Activated T-cell treated with anti-CD3 and anti-CD28 coated beads, Interleukin-2, amount 50 U/mL, for 72 hours (primary cell): ENCODE data around the gene CATSPER4. TPM values are rescaled to one million over a fixed set of nuclear protein-coding genes. Genes with fewer than 3 reads are reported as not detected.

Source experiments
- ATAC-seq, 2 donors: fragments of 150-1000 bp; cut with Tn5 transposase; replicated peaks in 1 of 2; 2 replicates each; pipeline ENCODE4 v1.10.0; 2021; ENCODE audit warnings: moderate library complexity in 2 of 2, mild to moderate bottlenecking in 1 of 2
- DNase-seq, 2 donors: peaks; one replicate each; pipeline ENCODE4 v3.0.0; 2021 to 2022; ENCODE audit warnings: mixed read lengths in 1 of 2
- H3K27ac Mint-ChIP-seq: one replicate; pipeline ENCODE4 v1.8.0; 2022; ENCODE audit warnings: mild to moderate bottlenecking, moderate library complexity, mixed read lengths
- H3K27me3 Mint-ChIP-seq: one replicate; pipeline ENCODE4 v1.8.0; 2022; ENCODE audit warnings: low read depth, mixed read lengths
- H3K36me3 Mint-ChIP-seq, 2 donors: one replicate each; pipeline ENCODE4 v1.8.0; 2022; ENCODE audit warnings: mixed read lengths in 2 of 2, mild to moderate bottlenecking in 1 of 2; ENCODE audit not compliant: insufficient read depth in 2 of 2
- H3K4me1 Mint-ChIP-seq: one replicate; pipeline ENCODE4 v1.8.0; 2022; ENCODE audit warnings: low read depth, mixed read lengths
- H3K4me3 Mint-ChIP-seq, 2 donors: one replicate each; pipeline ENCODE4 v1.8.0; 2022; ENCODE audit warnings: mild to moderate bottlenecking in 2 of 2, mixed read lengths in 2 of 2, moderate library complexity in 2 of 2
- H3K9me3 Mint-ChIP-seq, 2 donors: one replicate each; pipeline ENCODE4 v1.8.0; 2022; ENCODE audit warnings: mixed read lengths in 2 of 2
- total RNA-seq, 2 donors: library from RNA; stranded (reverse); gene quantifications; one replicate each; pipeline ENCODE4 v1.2.3, GENCODE V29; 2022

The CATSPER4 gene
- total RNA-seq, 2 donors from 2014 or later: 0.19 TPM; not detected in 1

DNA sequence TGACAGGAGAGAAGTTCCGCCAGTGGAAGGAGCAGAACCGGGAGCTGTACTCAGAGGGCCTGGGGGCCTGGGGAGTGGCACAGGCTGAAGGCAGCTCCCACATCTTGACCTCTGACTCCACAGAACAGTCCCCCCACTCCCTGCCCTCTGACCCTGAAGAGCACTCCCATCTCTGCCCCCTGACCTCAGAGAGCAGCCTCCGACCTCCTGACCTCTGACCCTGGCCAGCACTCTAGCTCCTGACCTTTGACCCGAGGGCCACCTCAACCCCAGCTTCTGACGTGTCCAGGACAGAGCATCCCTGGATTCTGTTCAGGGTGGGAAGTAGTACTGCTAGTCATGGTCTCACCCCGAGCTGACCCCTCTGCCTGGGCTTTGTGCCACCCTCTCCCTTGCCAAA lies 1.1 kb upstream of the CATSPER4 start:
- no peak overlapping the region for H3K4me3 Mint-ChIP-seq
- peaks cover 24% of the 10 kb centered on the region for H3K4me1 Mint-ChIP-seq
- H3K36me3 Mint-ChIP-seq: no peaks in the 10 kb centered on the region
- no peak overlapping the region for H3K27ac Mint-ChIP-seq
- H3K27me3 Mint-ChIP-seq: no peaks in the 10 kb centered on the region
- H3K9me3 Mint-ChIP-seq: no peaks in the 10 kb centered on the region
- no peak for ATAC-seq
- no peak for DNase-seq

DNA sequence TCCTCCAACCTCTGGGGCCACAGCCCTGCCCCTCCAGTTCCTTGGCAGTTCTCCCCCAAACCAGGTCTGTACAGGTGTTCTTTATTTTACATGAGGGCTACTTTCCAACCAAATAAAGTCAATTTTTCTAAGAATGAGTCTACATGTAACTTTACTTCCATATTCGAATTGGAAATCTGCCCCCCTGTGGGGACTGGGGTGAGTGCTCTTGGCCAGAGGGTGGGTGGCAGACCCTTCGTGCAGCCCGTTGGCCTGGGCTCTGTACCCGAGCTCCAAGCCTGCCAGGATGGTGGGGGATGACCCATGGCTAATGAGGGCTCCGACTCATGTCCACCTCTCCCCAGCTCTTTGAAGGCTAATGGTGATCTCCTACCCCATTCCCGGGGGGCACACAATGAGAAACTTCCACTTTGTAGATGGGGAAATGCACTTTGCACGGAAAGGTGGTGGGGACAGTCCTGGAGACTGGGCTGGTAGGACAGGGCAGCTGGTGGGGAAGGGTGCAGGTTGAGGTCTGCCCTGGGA lies 589 bp upstream of the CATSPER4 start:
- H3K4me3 Mint-ChIP-seq: no peak overlapping the region
- DNase-seq (no peak), ATAC-seq (no peak)
- H3K4me1 Mint-ChIP-seq: peaks cover 24% of the 10 kb centered on the region
- no peaks in the 10 kb centered on the region for H3K27me3 Mint-ChIP-seq
- no peak overlapping the region for H3K27ac Mint-ChIP-seq
- H3K36me3 Mint-ChIP-seq: no peaks in the 10 kb centered on the region
- H3K9me3 Mint-ChIP-seq: no peaks in the 10 kb centered on the region

DNA sequence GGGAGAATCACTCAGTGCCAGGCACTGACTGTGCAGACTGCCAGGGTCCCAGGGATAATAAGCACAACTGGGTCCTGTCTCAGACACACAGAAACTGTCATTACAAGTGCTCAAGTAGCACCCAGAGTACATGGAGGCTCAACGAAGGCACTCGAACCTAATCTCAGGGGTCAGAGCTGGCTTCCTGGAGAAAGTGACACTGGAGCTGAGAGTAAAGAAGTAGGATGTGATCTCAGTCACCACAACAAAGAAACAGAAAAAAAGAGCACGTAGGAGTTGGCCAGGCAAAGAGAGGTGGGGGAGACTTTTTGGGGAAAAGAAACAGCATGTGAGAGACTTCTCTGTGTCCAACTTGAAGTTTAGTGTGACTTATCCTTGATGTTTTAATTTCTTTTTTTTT lies 1.3 kb downstream of the CATSPER4 start:
- DNase-seq: peak in 1 of 2 donors; percentile 11
- Mint-ChIP-seq H3K9me3 (no peaks in the 10 kb centered on the region), H3K4me1 (peaks cover 24% of the 10 kb centered on the region), H3K36me3 (no peaks in the 10 kb centered on the region), H3K27ac (no peak overlapping the region), H3K27me3 (no peaks in the 10 kb centered on the region), H3K4me3 (peak overlapping the region in 1 of 2 donors; percentile 19)
- peak; percentile 53 to 58 for ATAC-seq

DNA sequence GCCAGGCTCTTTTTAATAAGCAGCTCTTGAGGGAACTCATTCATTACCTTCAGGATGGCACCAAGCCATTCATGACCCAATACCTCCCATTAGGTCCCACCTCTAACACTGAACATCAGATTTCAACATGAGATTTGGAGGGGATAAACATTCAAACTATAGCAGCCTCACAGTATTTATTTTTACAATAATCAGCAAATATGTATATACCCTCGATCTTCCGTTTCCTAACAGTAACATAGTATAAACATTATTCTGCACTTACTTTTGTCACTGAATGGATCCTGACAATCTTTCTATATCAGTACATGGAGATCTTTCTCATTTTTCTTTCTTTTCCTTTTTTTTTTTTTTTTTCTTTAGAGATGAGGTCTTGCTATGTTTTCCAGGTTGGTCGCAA lies 5.4 kb downstream of the CATSPER4 start:
- H3K4me1 Mint-ChIP-seq: peaks cover 30% of the 10 kb centered on the region
- no peaks in the 10 kb centered on the region for H3K36me3 Mint-ChIP-seq
- ATAC-seq (no peak), DNase-seq (no peak)
- H3K4me3 Mint-ChIP-seq: no peak overlapping the region
- H3K27me3 Mint-ChIP-seq: no peaks in the 10 kb centered on the region
- no peaks in the 10 kb centered on the region for H3K9me3 Mint-ChIP-seq
- H3K27ac Mint-ChIP-seq: peak overlapping the region; percentile 35

DNA sequence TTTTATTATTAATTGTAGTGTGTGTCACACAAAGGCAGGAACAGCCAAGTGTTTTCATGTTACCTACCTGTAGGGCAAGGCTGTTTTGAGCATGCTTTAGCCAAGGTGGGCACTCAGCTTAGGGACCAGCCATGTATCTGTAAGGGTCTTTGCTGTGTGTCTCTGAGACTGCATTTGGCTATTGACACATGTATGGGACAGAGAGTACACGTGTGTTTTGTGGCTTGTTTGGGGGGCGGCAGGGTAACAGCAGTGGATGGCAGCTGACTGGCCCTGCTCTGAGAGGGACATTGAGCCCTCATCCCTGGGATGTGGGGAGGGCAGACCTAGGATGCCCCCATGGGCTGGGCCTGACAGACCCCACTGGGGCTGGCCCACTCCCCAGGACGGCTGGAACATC lies 6.9 kb downstream of the CATSPER4 start:
- H3K27ac Mint-ChIP-seq: no peak overlapping the region
- ATAC-seq: no peak
- peaks cover 33% of the 10 kb centered on the region for H3K4me1 Mint-ChIP-seq
- DNase-seq: no peak
- no peaks in the 10 kb centered on the region for H3K36me3 Mint-ChIP-seq
- H3K9me3 Mint-ChIP-seq: no peaks in the 10 kb centered on the region
- no peak overlapping the region for H3K4me3 Mint-ChIP-seq
- H3K27me3 Mint-ChIP-seq: no peaks in the 10 kb centered on the region

DNA sequence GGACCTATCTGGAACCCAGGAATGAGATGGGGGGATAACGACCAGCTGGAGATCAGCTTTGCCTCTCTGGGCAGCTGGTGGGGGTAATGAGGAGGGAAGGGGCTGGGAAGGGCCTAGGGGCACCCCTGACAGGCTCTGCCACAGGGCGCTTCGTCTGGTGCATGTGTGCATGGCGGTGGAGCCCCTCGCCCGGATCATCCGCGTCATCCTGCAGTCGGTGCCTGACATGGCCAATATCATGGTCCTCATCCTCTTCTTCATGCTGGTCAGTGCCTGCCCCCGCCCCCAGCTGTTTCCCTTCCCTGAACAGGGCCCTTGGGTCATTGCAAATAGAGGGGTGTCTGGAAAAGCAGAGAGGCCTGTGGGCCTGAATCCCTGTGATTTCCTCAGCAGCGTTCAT lies 7.4 kb downstream of the CATSPER4 start:
- H3K9me3 Mint-ChIP-seq: no peaks in the 10 kb centered on the region
- H3K4me3 Mint-ChIP-seq: no peak overlapping the region
- H3K4me1 Mint-ChIP-seq: peaks cover 33% of the 10 kb centered on the region
- no peaks in the 10 kb centered on the region for H3K36me3 Mint-ChIP-seq
- DNase-seq: no peak
- ATAC-seq: no peak
- H3K27ac Mint-ChIP-seq: no peak overlapping the region
- H3K27me3 Mint-ChIP-seq: no peaks in the 10 kb centered on the region

DNA sequence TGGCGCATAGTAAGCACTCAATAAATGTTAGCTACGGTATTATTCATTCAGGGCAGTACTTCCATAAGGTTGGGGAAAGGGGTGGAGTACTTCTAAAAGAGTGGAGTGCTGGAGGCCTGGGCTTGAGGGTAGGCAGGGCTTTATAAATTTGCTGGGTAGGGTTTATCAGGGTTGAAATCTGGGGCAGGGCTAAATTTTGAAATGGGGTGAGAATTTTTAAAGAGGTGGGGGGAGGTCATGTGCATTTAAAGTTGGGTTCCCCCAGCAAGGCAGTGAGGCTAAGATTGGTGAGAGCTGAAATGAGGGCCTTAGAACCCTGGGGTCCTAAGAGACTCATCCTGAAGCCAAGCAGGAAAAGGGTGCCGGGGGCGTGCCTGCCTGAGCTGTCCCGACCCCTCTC lies 10.0 kb downstream of the CATSPER4 start:
- Mint-ChIP-seq H3K4me1 (peaks cover 32% of the 10 kb centered on the region), H3K36me3 (no peaks in the 10 kb centered on the region), H3K9me3 (no peaks in the 10 kb centered on the region), H3K27me3 (no peaks in the 10 kb centered on the region), H3K27ac (no peak overlapping the region), H3K4me3 (no peak overlapping the region)
- ATAC-seq: no peak
- no peak for DNase-seq

DNA sequence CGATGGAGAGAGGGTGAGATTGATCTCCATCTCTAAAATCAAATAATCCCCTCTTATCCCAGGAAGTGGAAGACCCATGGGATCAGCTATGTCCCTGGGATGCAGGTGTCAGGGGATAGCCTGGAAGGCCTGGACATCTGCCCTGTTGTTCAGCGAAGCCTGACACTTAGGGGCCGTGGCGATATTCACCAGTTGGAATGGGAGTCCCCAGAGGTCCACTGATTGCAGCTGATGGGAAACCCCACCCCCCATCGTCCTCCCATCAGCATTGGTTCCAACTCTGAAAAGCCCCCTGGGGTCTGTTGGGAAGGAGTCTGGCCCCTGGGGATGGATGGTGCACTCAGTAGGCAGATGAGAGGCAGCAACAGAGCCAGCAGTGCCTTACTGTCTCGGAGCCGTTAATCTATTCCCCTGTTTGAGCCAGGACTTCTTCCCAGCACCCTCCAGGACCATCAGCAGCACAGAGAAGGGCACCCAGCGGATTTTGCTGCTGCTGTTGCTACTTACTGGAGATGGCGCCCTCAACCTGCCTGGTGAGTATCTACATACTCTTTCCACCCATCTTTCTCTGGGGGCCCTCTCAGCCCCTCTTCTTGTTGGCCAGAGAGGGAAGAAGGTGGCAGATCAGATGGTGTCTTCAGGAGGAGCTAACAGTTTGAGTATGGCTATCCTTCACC lies 13.4 kb downstream of the CATSPER4 start:
- Mint-ChIP-seq H3K4me1 (peaks cover 32% of the 10 kb centered on the region), H3K27ac (no peak overlapping the region), H3K9me3 (no peaks in the 10 kb centered on the region), H3K36me3 (no peaks in the 10 kb centered on the region), H3K4me3 (no peak overlapping the region), H3K27me3 (no peaks in the 10 kb centered on the region)
- ATAC-seq (no peak), DNase-seq (no peak)

DNA sequence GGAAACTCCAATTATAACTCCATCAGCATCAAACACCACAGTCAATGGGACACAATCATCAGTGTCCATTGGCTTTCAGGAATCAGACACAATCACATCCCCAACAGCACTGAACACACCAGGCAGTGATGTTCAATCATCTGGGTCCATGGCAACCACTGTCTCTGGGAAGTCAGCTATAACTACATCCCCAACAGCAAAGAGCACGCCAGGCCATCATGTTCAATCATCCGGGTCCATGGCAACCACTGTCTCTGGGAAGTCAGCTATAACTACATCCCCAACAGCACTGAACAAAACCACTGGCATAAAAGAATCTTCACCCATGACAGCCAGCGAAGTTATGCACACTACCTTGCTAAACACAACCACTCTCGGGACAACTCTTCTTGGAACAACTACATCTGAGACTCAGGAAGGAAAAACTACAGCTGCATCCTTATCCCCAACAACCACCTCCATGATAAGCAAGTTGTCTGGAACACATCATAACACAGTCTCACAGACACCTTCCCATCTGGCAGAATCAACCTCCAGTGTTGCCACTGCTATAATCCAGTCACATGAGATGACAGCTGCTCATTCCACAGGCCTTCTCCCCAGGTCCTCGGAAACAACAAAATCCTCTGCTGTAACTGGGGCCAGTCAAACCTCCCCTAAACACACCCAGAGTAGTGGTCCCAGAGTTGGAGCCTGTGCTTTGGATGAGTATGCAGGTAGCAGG lies 19.9 kb downstream of the CATSPER4 start:
- ATAC-seq: no peak
- no peaks in the 10 kb centered on the region for H3K27me3 Mint-ChIP-seq
- H3K36me3 Mint-ChIP-seq: no peaks in the 10 kb centered on the region
- no peaks in the 10 kb centered on the region for H3K4me1 Mint-ChIP-seq
- no peaks in the 10 kb centered on the region for H3K9me3 Mint-ChIP-seq
- H3K27ac Mint-ChIP-seq: no peak overlapping the region
- no peak for DNase-seq
- no peak overlapping the region for H3K4me3 Mint-ChIP-seq

DNA sequence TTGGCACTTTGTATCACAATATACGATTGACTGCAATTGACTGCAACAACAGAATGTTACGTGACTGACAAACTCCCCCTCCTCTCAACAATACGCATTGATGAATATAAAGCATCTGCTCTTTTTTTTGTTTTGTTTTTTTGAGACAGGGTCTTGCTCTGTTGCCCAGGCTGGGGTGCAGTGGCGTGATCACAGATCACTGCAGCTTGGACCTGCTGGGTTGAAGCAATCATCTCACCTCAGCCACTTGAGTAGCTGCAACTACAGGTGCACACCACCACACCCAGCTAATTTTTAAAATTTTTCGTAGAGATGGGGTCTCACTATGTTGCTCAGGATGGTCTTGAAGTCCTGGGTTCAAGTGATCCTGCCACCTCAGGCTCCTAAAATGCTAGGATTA lies 22.3 kb downstream of the CATSPER4 start:
- Mint-ChIP-seq H3K27me3 (no peaks in the 10 kb centered on the region), H3K36me3 (no peaks in the 10 kb centered on the region), H3K9me3 (no peaks in the 10 kb centered on the region), H3K4me3 (no peak overlapping the region), H3K27ac (no peak overlapping the region), H3K4me1 (no peaks in the 10 kb centered on the region)
- DNase-seq (no peak), ATAC-seq (no peak)

DNA sequence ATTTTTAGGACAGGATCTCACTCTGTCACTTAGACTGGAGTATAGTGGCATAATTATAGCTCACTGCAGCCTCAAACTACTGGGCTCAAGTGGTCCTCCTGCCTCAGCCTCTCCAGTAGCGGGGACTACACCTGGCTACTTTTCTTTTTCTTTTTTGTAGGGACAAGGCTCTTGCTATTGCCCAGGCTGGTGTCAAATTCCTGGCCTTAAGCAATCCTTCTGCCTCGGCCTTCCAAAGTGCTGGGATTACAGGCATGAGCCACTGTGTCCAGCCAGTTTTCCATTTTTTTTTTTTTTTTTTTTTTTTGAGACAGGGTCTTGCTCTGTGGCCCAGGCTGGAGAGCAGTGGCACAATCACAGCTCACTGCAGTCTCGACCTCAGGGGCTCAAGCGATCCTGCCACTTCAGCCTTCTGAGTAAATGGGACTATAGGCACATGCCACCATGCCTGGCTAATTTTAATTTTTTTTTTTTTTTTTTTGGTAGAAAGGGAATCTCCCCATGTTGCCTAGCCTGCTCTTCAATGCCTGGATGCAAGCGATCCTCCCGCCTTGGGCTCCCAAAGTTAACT lies 23.0 kb downstream of the CATSPER4 start:
- DNase-seq (no peak), ATAC-seq (no peak)
- H3K27ac Mint-ChIP-seq: no peak overlapping the region
- no peak overlapping the region for H3K4me3 Mint-ChIP-seq
- no peaks in the 10 kb centered on the region for H3K4me1 Mint-ChIP-seq
- no peaks in the 10 kb centered on the region for H3K36me3 Mint-ChIP-seq
- no peaks in the 10 kb centered on the region for H3K27me3 Mint-ChIP-seq
- no peaks in the 10 kb centered on the region for H3K9me3 Mint-ChIP-seq

DNA sequence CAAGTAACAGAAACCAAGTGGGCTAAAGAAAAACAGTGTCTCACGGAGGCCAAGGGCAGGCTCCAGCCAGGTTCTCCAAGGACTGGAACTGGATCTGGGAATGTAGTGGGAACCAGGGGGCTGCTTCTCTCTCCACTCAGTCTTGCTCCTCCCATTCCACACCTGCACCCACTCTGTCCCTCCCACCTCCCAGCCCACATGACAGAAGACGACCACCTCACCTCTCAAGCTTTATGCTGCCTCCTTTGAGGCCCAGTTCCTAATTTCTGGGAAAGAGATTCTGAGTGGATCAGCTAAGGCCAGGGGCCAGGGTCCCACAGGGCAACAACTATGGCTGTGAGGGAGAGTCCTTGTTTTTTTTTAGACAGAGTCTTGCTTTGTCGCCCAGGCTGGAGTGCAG lies 24.8 kb downstream of the CATSPER4 start:
- DNase-seq (no peak), ATAC-seq (no peak)
- Mint-ChIP-seq H3K27ac (no peak overlapping the region), H3K27me3 (no peaks in the 10 kb centered on the region), H3K4me1 (no peaks in the 10 kb centered on the region), H3K36me3 (no peaks in the 10 kb centered on the region), H3K9me3 (no peaks in the 10 kb centered on the region), H3K4me3 (no peak overlapping the region)

DNA sequence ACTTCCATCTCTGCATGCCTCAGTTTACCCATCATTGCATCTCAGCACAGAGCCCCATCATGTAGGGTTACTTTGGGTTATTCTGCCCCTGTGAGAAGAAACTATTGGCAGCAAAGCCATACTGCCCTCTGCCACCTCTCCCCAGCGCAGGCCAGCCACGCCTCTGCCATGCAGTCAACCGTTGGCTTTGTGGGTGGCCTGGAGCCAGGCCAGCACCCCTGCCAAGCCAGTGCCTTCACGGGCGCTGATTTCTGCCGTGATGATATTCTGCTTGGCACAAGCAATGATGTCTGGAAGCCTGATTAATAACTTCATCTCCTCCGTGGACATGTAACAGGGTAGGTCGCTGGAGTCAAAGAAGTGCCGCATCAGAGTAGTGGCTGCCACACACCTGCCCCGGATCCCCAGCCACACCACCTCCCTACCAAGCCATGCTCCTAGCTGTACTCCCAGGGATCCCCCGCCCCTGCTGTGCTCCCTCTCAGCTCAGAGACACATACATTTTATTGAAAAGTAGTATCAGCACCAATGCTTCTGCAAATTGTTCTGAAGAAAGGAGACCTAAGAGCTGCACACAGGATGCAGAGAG lies 28.6 kb downstream of the CATSPER4 start:
- DNase-seq: no peak
- Mint-ChIP-seq H3K36me3 (no peaks in the 10 kb centered on the region), H3K27me3 (no peaks in the 10 kb centered on the region), H3K9me3 (no peaks in the 10 kb centered on the region), H3K4me3 (no peak overlapping the region), H3K4me1 (no peaks in the 10 kb centered on the region), H3K27ac (no peak overlapping the region)
- no peak for ATAC-seq
